Measurements from ENCODE around the gene PIN4.
"Not testable (repeated sequence)": the region's sequence is repeated elsewhere in the genome, so short reads cannot be mapped to it uniquely, and the experiment has no call there.

The PIN4 gene

GRCh38 chrX:72202792-72203401 is 21.3 kb downstream of the PIN4 start:
- no peak for DNase-seq

- DNase-seq, result no peak
Observed at GRCh38 chrX:72203421-72203820, 21.9 kb downstream of the PIN4 start.

GRCh38 chrX:72205706-72206105 is 24.1 kb downstream of the PIN4 start:
- no peak for DNase-seq

GRCh38 chrX:72207366-72207765 is 25.8 kb downstream of the PIN4 start:
- DNase-seq, result no peak

- no peak for DNase-seq
Observed at GRCh38 chrX:72208126-72208800, 26.7 kb downstream of the PIN4 start.

- no peak for DNase-seq
Observed at GRCh38 chrX:72216973-72217372, 35.4 kb downstream of the PIN4 start.

- not testable (repeated sequence) for DNase-seq
Observed at GRCh38 chrX:72220375-72220774, 38.8 kb downstream of the PIN4 start.

GRCh38 chrX:72230290-72230689 is 48.7 kb downstream of the PIN4 start:
- no peak for DNase-seq

GRCh38 chrX:72236841-72237240 is 55.3 kb downstream of the PIN4 start:
- DNase-seq, result no peak

GRCh38 chrX:72238183-72238582 is 56.6 kb downstream of the PIN4 start:
- DNase-seq, result no peak

GRCh38 chrX:72238721-72239475 is 57.3 kb downstream of the PIN4 start, which contains the start of gene ERCC6L:
Gene ERCC6L, minus strand, starts transcription at chrX:72239027. Its CDS starts 116 bp downstream, at chrX:72238911.
- DNase-seq, result peak; percentile 90

- DNase-seq, result no peak
Observed at GRCh38 chrX:72240976-72241375, 59.4 kb downstream of the PIN4 start.

- DNase-seq, result no peak
Observed at GRCh38 chrX:72243472-72243871, 61.9 kb downstream of the PIN4 start.

- DNase-seq, result peak; percentile 62
Observed at GRCh38 chrX:72245461-72246089, 64.0 kb downstream of the PIN4 start.

GRCh38 chrX:72247206-72247942 is 65.8 kb downstream of the PIN4 start:
- no peak for DNase-seq
